ENCODE data around the gene ATG16L1.

ATG16L1 gene

DNA sequence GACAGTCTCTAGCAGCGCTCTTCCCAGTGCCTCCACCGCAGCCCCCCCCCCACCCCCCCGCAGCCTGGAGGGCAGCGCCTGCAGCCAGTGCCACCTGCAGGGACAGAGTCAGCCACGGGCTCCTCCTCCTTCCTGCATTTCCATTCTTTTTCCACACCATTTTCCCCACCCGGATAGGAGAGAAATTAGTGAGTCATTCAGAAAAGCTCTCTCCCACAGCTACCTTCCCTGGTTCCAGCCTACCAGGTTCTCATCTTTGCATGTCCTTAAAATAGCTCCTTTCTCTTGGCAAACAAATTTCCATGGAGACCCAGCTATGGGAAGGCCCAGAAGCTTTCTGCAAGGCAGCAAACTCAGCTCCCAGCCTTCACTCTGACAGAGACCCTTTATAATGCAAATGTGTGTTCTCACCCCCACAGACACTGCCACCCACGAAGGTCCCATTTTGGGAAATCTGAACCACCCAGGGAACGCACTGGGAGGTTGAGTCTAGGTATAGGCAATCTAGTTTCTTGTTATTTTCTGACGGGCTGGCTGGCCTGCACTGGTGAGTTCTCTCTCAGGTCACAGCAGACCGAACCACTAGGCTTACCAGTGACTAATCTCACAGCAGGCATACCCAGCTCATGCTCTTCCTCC is 41.8 kb upstream of the ATG16L1 start:
- TF ChIP-seq, protein P1, sequence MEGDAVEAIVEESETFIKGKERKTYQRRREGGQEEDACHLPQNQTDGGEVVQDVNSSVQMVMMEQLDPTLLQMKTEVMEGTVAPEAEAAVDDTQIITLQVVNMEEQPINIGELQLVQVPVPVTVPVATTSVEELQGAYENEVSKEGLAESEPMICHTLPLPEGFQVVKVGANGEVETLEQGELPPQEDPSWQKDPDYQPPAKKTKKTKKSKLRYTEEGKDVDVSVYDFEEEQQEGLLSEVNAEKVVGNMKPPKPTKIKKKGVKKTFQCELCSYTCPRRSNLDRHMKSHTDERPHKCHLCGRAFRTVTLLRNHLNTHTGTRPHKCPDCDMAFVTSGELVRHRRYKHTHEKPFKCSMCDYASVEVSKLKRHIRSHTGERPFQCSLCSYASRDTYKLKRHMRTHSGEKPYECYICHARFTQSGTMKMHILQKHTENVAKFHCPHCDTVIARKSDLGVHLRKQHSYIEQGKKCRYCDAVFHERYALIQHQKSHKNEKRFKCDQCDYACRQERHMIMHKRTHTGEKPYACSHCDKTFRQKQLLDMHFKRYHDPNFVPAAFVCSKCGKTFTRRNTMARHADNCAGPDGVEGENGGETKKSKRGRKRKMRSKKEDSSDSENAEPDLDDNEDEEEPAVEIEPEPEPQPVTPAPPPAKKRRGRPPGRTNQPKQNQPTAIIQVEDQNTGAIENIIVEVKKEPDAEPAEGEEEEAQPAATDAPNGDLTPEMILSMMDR (IDR thresholded peaks at IDR 0.05; ENCODE audit: low read depth, low read length, missing control alignments) = no peak
- no peak for DNase-seq (ENCODE audit: low read depth)
- H3K4me3 ChIP-seq (ENCODE audit: low read depth, low read length) = no peak overlapping the region

DNA sequence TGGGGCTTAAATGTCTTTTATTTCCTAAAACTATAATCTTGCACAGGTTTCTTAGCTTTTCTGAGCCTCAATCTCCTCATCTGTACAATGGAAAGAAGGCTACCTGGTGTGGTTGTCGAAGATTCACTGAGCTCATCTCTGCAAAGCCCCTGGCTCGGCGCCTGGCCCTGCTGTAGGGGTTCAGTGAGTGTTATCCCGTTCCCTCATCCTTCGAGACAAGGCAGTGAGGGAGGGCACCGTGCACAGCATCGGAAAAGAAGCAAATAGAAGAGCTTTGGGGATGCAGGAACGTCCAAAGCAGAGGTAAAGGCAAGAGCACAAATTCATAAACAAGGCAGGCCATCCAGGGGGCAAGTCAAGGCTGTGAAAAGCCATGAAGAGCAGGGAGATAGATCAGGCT is 41.2 kb upstream of the ATG16L1 start:
- no peak for DNase-seq (ENCODE audit: low read depth)
- TF ChIP-seq, protein P1 (IDR thresholded peaks at IDR 0.05; ENCODE audit: low read depth, low read length, missing control alignments) = no peak
- no peak overlapping the region for H3K4me3 ChIP-seq (ENCODE audit: low read depth, low read length)

DNA sequence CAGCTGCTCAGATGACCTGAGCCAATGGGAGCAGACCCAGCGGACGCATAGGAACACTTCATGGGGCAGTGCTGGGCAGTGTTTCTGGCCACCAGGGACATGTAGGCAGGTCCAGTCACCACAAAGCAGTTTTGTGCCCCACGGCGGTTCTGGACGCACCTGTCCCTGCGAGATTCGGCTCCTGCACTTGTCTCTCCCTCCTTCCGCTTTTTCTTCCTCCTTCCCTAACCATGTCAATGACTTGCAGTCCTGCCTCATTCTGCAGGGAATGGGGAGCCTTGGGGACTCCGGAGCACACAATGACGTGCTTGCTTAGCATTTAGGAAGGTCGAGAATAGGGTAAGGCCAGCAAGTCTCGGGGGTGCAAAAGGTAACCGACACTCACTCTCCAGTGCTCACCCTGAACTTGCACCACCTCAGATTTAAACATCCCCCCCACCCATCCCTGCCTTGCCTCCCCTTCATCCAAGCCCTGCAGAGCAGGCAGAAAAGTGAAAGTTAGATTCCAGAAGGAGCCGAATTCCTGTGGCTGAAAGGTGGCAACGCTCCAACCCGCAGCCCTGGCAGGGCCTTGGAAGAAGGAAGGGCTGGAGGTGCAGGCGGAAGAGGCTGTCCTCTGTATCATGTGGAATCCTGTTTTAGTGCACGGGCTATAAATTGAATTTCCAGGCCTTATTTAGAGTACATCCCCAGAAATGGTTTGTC is 40.5 kb upstream of the ATG16L1 start:
- H3K4me3 ChIP-seq (ENCODE audit: low read depth, low read length) = no peak overlapping the region
- DNase-seq (ENCODE audit: low read depth) = no peak
- TF ChIP-seq, protein P1 (IDR thresholded peaks at IDR 0.05; ENCODE audit: low read depth, low read length, missing control alignments) = no peak

DNA sequence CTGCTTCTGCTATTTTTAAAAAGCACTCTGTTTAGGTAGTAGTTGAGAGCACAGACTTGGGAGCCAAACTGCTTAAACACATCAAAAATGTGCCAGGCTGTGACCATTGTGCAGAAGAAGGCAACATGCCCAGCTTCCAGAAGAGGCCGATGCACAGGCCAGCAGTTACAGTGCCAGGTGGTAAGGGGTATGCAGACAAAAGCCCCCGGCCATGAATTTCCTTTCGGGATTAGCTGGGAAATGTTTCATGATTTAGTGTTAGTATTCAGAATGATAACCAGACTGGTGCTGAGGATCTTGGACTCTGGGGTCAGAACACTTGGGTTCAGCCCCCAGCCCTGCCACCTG is 40.0 kb upstream of the ATG16L1 start:
- TF ChIP-seq, protein P1 (IDR thresholded peaks at IDR 0.05; ENCODE audit: low read depth, low read length, missing control alignments) = no peak
- DNase-seq (ENCODE audit: low read depth) = no peak
- no peak overlapping the region for H3K4me3 ChIP-seq (ENCODE audit: low read depth, low read length)

DNA sequence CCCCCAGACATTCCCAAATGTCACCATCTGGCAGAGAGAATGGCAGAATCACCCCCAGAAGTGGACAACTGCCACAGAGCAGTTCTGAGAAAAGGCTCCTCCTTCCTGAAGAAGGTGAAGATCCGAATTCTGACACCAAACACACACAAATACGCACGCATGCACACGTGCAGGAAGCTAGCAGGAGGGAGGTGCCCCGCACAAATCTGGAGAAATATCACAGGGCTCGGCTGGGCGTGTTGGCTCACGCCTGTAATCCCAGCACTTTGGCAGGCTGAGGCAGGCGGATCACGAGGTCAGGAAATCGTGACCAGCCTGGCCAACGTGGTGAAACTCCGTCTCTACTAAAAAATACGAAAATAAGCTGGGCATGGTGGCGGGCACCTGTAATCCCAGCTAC is 38.5 kb upstream of the ATG16L1 start:
- H3K4me3 ChIP-seq (ENCODE audit: low read depth, low read length) = no peak overlapping the region
- TF ChIP-seq, protein P1 (IDR thresholded peaks at IDR 0.05; ENCODE audit: low read depth, low read length, missing control alignments) = no peak
- no peak for DNase-seq (ENCODE audit: low read depth)

DNA sequence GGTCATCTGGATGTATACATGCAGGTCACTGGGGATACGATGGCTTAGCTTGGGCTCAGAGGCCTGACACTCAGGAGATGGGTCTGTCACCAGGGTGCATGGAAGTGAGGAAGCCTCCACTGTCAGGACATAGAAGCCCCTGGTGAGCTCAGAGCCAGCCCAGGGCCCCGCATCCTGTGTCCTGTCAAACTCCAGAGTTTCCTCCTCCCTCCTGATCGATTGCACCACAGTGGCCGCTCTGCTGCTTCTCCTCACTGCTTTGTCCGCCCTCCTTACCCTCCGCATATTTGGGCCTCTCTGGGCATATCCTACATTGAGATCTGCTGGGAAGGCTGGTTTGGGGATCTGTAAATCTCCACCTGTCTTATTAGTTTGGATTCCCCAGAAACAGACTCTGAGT is 37.5 kb upstream of the ATG16L1 start:
- H3K4me3 ChIP-seq (ENCODE audit: low read depth, low read length) = no peak overlapping the region
- TF ChIP-seq, protein P1 (IDR thresholded peaks at IDR 0.05; ENCODE audit: low read depth, low read length, missing control alignments) = no peak
- DNase-seq (ENCODE audit: low read depth) = no peak

DNA sequence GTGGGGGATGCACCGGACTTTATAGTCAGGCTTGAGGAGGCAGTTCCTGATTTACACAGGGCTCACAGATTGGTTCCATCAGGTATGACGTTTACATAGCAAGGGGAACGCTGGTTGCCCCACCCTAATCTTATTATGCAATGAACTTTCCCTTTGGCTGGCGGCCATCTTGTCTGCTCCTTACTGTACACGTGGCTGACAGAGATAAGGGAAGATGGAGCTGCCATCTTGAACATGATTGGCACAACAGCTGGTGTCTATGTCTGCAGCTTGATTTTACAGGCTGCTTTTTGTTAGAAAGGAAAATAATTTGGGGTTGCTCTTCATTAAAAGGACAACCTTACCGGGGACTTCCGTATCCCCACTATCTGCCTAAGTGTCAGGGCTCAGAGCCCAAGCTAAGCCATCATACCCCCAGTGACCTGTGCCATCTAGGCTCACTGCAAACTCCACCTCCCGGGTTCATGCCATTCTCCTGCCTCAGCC is 33.5 kb upstream of the ATG16L1 start:
- no peak overlapping the region for H3K4me3 ChIP-seq (ENCODE audit: low read depth, low read length)
- no peak for DNase-seq (ENCODE audit: low read depth)
- TF ChIP-seq, protein P1 (IDR thresholded peaks at IDR 0.05; ENCODE audit: low read depth, low read length, missing control alignments) = no peak
